Heart left ventricle (tissue), 16 donors: ENCODE data around the gene HDAC8. TPM values are rescaled to one million over a fixed set of nuclear protein-coding genes. Genes with fewer than 3 reads are reported as not detected.

Experiments used
- ATAC-seq, 4 donors: fragments of 200-7000 bp; cut with Tn5 transposase; one replicate each; pipeline ENCODE4 v1.9.1; 2020 to 2022; ENCODE audit warnings: moderate library complexity in 4 of 4, mild to moderate bottlenecking in 3 of 4, moderate number of reproducible peaks in 1 of 4
- DNase-seq, 5 donors: peaks; one replicate each; pipeline ENCODE4 v3.0.0-alpha.2; 2020
- H3K27ac ChIP-seq, 12 donors: fragments of 200-600 bp; sonication (generic) in 4 of 12; one replicate each; pipeline versions ENCODE4 v1.5.0 to v1.8.0; 2016 to 2022; ENCODE audit warnings: mild to moderate bottlenecking in 2 of 12
- H3K27me3 ChIP-seq, 9 donors: fragments of 200-600 bp; sonication (generic) in 2 of 9; one replicate each; pipeline versions ENCODE4 v1.5.1 to v1.8.0; 2016 to 2022; ENCODE audit warnings: mild to moderate bottlenecking in 3 of 9
- H3K36me3 ChIP-seq, 9 donors: fragments of 200-600 bp; sonication (generic) in 2 of 9; one replicate each; pipeline versions ENCODE4 v1.5.0 to v1.8.0; 2018 to 2022; ENCODE audit warnings: mild to moderate bottlenecking in 2 of 9
- H3K4me1 ChIP-seq, 12 donors: fragments of 200-600 bp; sonication (generic) in 4 of 12; one replicate each; pipeline versions ENCODE4 v1.5.0 to v1.8.0; 2016 to 2022; ENCODE audit warnings: mild to moderate bottlenecking in 3 of 12
- H3K4me3 ChIP-seq, 12 donors: fragments of 200-600 bp; sonication (generic) in 4 of 12; one replicate each; pipeline versions ENCODE4 v1.5.0 to v1.8.0; 2017 to 2022; ENCODE audit warnings: mild to moderate bottlenecking in 9 of 12, moderate library complexity in 4 of 12
- H3K9me3 ChIP-seq, 12 donors: fragments of 200-600 bp; sonication (generic) in 4 of 12; one replicate each; pipeline versions ENCODE4 v1.5.0 to v1.8.0; 2016 to 2022; ENCODE audit warnings: mild to moderate bottlenecking in 1 of 12
- POLR2A ChIP-seq, 2 donors: fragments of 450-650 bp; IDR thresholded peaks; one replicate each; pipeline ENCODE4 v1.6.1; 2017; ENCODE audit warnings: antibody characterized with exemption in 2 of 2, mild to moderate bottlenecking in 2 of 2, moderate library complexity in 2 of 2
- WGBS, 4 donors: extraction: QIAGEN DNeasy Blood & Tissue Kit in 2 of 4; methylation state at CpG; one replicate each; pipeline versions ENCODE4 v1.1.5 to v1.1.7; 2013 to 2018; 5-methylcytosine and 5-hydroxymethylcytosine counted together
- intact Hi-C, 10 donors: fragments of 100-400 bp; cut with DNase I; formaldehyde crosslinking; loops; one replicate each; pipeline versions ENCODE4 v1.11.1 to v1.14.2; 2022
- polyA plus RNA-seq, 2 donors: library from polyadenylated mRNA; stranded (reverse); fragments of 200-250 nt; gene quantifications; one replicate each; pipeline ENCODE4 v1.2.3, GENCODE V29; 2013
- total RNA-seq, 9 donors: library from RNA; depleted of rRNA in 2 of 9; stranded (reverse); fragments of >200 nt in 2 of 9; fragmentation: NEBNext Ultra II Directional in 3 of 9; extraction: Animal tissue kit (Norgen Biotek cat#: 25700) in 3 of 9; gene quantifications; one replicate each; pipeline versions ENCODE4 v1.1.0 to v1.2.4, GENCODE V29; 2016 to 2023
- TF ChIP-seq, protein P1 (sequence below), 12 donors: fragments of 200-600 bp; sonication (generic) in 4 of 12; IDR thresholded peaks; one replicate each; pipeline versions ENCODE4 v1.5.0 to v1.8.0; 2018 to 2022; ENCODE audit warnings: antibody characterized with exemption in 12 of 12, mild to moderate bottlenecking in 5 of 12
- donor health status: ischemic (EF 13 %, LVEDD 7.1; RV severe dilation, severe dysfunction).
- donor health status: healthy with polysubstance abuse.
- donor health status: DM: no; HTN: yes; CAD: no.
- donor health status: DM: no; HTN: no; CAD: no.
- donor health status: ischemic (EF 25% LVEDD 6.9; RV normal size, moderate dysfunction).
- donor health status: ischemic (EF 25% LVEDD 5.7; RV mildly dilated, moderate dysfunction).
- donor health status: healthy.
- donor health status: DM: yes; HTN: yes; CAD: no.
- donor health status: ischemic (EF 35%, LVEDD 5.7; RV mildly dilated, moderate dysfunction).
- donor health status: nonischemic (EF 11% LVEDD 7.7; RV severe dilation, severe dysfunction).
- donor health status: DM: yes; HTN: yes; CAD: no.
- donor health status: PGD.
- donor health status: ischemic (EF 29% LVEDD 5.4; RV normal size, mild dysfunction).
- donor health status: nonischemic (EF 23%, LVEDD 6.1; RV moderate dilation, normal function).

The HDAC8 gene
- total and polyA plus RNA-seq, 11 donors = 16.1 to 28.1 (median 18.6) TPM

DNA sequence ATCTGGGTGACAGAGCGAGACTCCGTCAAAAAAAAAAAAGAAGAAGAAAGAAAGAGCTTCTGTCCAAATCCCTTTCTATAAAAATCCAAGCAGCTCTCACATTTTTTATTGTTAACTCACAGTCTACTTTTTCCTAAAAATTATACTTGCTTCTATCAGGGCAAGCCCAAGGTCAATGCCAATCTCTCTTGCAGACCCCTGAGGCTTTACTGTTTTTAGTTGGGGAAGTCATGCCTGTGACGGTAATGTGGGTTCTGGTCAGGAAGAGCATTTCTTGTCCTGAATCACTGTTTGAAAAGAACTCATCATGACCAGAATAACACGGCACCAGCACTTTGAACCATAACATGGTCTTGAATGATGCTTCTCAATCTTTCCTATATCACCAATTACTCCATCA, 212.3 kb downstream of the HDAC8 start:
- intact Hi-C loops = no loop called here
- Histone ChIP-seq H3K36me3 (no peaks in the 10 kb centered on the region), H3K4me3 (no peak overlapping the region), H3K9me3 (no peaks in the 10 kb centered on the region), H3K27me3 (peaks cover 0 to 24% (median 0%) of the 10 kb centered on the region in 9 donors), H3K4me1 (no peaks in the 10 kb centered on the region), H3K27ac (no peak overlapping the region)
- ATAC-seq (no peak), DNase-seq (no peak)
- TF ChIP-seq, protein P1, sequence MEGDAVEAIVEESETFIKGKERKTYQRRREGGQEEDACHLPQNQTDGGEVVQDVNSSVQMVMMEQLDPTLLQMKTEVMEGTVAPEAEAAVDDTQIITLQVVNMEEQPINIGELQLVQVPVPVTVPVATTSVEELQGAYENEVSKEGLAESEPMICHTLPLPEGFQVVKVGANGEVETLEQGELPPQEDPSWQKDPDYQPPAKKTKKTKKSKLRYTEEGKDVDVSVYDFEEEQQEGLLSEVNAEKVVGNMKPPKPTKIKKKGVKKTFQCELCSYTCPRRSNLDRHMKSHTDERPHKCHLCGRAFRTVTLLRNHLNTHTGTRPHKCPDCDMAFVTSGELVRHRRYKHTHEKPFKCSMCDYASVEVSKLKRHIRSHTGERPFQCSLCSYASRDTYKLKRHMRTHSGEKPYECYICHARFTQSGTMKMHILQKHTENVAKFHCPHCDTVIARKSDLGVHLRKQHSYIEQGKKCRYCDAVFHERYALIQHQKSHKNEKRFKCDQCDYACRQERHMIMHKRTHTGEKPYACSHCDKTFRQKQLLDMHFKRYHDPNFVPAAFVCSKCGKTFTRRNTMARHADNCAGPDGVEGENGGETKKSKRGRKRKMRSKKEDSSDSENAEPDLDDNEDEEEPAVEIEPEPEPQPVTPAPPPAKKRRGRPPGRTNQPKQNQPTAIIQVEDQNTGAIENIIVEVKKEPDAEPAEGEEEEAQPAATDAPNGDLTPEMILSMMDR (IDR thresholded peaks at IDR 0.05) = no peak
- TF ChIP-seq POLR2A (IDR thresholded peaks at IDR 0.05) = no peak
- WGBS, 4 donors = 83 to 97% (median 93%) methylated on average over 4 of the region's 4 CpGs

GRCh38 chrX:72358313-72358712, 214.3 kb downstream of the HDAC8 start:
- WGBS, 4 donors = 79 to 96% (median 87%) methylated on average over 4 of the region's 4 CpGs
- Histone ChIP-seq H3K4me1 (no peaks in the 10 kb centered on the region), H3K27ac (no peak overlapping the region), H3K36me3 (no peaks in the 10 kb centered on the region), H3K27me3 (peaks cover 0 to 14% (median 0%) of the 10 kb centered on the region in 9 donors), H3K4me3 (no peak overlapping the region), H3K9me3 (no peaks in the 10 kb centered on the region)
- intact Hi-C loops = no loop called here
- ATAC-seq (no peak), DNase-seq (no peak)
- TF ChIP-seq, protein P1 (IDR thresholded peaks at IDR 0.05) = no peak
- no peak for TF ChIP-seq POLR2A (IDR thresholded peaks at IDR 0.05)

DNA sequence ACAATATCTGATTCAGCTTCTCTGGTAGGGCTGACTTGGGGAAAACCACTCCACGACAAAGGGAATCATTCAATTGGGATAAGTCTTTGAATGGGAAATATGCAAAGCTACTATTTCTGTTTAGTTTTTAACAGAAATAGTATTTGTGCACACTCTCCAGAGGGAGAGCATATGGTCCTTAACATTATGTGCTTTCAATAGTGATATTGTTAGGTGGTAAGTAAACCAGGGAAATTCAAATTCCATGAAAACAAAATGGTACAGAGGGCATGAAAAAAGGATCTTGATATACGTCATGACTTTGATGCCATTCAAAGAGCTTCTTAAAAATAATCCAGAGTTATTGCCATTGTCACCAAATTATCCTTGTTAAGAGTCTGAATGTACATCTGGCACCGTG, 219.9 kb downstream of the HDAC8 start:
- Histone ChIP-seq H3K27ac (no peak overlapping the region), H3K4me3 (no peak overlapping the region), H3K27me3 (peaks cover 0 to 7% (median 0%) of the 10 kb centered on the region in 9 donors), H3K4me1 (no peaks in the 10 kb centered on the region), H3K9me3 (no peaks in the 10 kb centered on the region), H3K36me3 (peaks cover 0 to 17% (median 0%) of the 10 kb centered on the region in 9 donors)
- no peak for ATAC-seq
- intact Hi-C loops = no loop called here
- WGBS, 4 donors = 62 to 94% (median 78%) methylated on average over 3 of the region's 3 CpGs
- no peak for TF ChIP-seq POLR2A (IDR thresholded peaks at IDR 0.05)
- TF ChIP-seq, protein P1 (IDR thresholded peaks at IDR 0.05) = no peak
- DNase-seq = no peak

DNA sequence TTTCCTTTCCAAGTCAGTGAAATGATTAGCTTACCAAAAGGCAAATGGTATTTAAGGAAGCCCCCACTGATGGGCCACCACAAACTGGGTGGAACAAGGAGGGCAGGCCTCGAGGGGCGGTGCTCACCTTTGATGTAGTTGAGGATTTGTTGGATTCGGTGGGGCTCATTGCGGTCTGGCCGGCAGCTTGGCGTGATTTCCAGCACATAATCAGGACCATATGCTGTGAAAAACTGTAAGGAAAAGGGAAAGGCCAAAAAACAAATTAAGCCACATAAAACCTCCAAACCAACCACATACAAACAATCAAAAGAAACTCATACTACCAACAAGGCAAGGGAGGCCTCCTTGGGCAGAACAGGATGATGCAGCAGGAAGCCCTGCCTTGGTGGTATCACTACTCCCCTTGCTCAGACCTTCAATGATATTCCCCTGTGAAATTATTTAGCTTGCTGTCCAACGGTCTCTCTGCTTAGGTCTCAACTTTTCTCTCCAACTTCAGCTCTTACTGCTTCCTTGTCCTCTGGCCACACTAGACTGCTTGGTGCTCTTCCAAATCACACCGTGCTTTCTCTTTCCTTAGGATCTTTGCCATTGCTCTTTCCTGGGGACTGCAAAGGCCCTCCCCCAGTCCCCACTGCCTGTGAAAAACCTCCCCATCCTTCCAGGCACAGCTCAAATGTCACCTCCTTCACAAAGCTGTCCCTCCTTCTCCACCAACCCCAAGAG, 220.9 kb downstream of the HDAC8 start:
- peaks cover 0 to 7% (median 0%) of the 10 kb centered on the region in 9 donors for H3K27me3 ChIP-seq
- TF ChIP-seq POLR2A (IDR thresholded peaks at IDR 0.05) = no peak
- TF ChIP-seq, protein P1 (IDR thresholded peaks at IDR 0.05) = no peak
- intact Hi-C loops = no loop called here
- no peak overlapping the region for H3K27ac ChIP-seq
- DNase-seq (no peak), ATAC-seq (no peak)
- H3K4me3 ChIP-seq = no peak overlapping the region
- H3K36me3 ChIP-seq = peaks cover 0 to 17% (median 0%) of the 10 kb centered on the region in 9 donors
- H3K9me3 ChIP-seq = no peaks in the 10 kb centered on the region
- H3K4me1 ChIP-seq = no peaks in the 10 kb centered on the region
- WGBS, 4 donors = 74 to 81% (median 78%) methylated on average over 8 of the region's 8 CpGs
